Ectodermal cell (in vitro differentiated cells): Measurements from ENCODE around the gene C2CD4C.
"Not testable (repeated sequence)": the region's sequence is repeated elsewhere in the genome, so short reads cannot be mapped to it uniquely, and the experiment has no call there.

Source experiments
- H3K27ac ChIP-seq: 2 replicates; pipeline ENCODE4 v1.7.0; 2013; ENCODE audit warnings: mild to moderate bottlenecking, low read depth, low read length; ENCODE audit not compliant: insufficient read depth, poor library complexity, severe bottlenecking
- H3K27me3 ChIP-seq: 2 replicates; pipeline ENCODE4 v1.7.0; 2013; ENCODE audit warnings: mild to moderate bottlenecking, low read length; ENCODE audit not compliant: insufficient read depth, control insufficient read depth, poor library complexity, severe bottlenecking
- H3K36me3 ChIP-seq: one replicate; pipeline ENCODE4 v1.7.0; 2013; ENCODE audit warnings: low read length; ENCODE audit not compliant: control insufficient read depth, insufficient read depth
- H3K4me1 ChIP-seq: one replicate; pipeline ENCODE4 v1.7.0; 2013; ENCODE audit warnings: low read length; ENCODE audit not compliant: control insufficient read depth, insufficient read depth
- H3K4me3 ChIP-seq: 2 replicates; pipeline ENCODE4 v1.7.0; 2013; ENCODE audit warnings: low read depth, low read length, control low read depth; ENCODE audit not compliant: insufficient read depth
- H3K9me3 ChIP-seq: 2 replicates; pipeline ENCODE4 v1.7.0; 2013; ENCODE audit warnings: mild to moderate bottlenecking, low read length, moderate library complexity; ENCODE audit not compliant: control insufficient read depth
- WGBS, 2 experiments: methylation state at CpG; one replicate each; pipeline ENCODE4 v1.1.7; 2013; ENCODE audit warnings: missing lambda C conversion rate in 2 of 2; 5-methylcytosine and 5-hydroxymethylcytosine counted together

C2CD4C gene

GRCh38 chr19:383040-383439, 25.9 kb downstream of the C2CD4C start:
- no peaks in the 10 kb centered on the region for H3K36me3 ChIP-seq
- WGBS, 2 experiments = 91 to 92% methylated on average over 19 of the region's 19 CpGs
- no peak overlapping the region for H3K4me3 ChIP-seq
- no peak overlapping the region for H3K27ac ChIP-seq
- peaks cover 4% of the 10 kb centered on the region for H3K27me3 ChIP-seq
- H3K9me3 ChIP-seq = no peaks in the 10 kb centered on the region
- H3K4me1 ChIP-seq = peaks cover 5% of the 10 kb centered on the region

GRCh38 chr19:382578-382977, 26.4 kb downstream of the C2CD4C start:
- not testable (repeated sequence) for H3K36me3 ChIP-seq, H3K9me3 ChIP-seq, H3K4me1 ChIP-seq, H3K4me3 ChIP-seq, H3K27me3 ChIP-seq, H3K27ac ChIP-seq
- 87 to 89% methylated on average over 7 to 8 of the region's 9 CpGs for WGBS, 2 experiments

DNA sequence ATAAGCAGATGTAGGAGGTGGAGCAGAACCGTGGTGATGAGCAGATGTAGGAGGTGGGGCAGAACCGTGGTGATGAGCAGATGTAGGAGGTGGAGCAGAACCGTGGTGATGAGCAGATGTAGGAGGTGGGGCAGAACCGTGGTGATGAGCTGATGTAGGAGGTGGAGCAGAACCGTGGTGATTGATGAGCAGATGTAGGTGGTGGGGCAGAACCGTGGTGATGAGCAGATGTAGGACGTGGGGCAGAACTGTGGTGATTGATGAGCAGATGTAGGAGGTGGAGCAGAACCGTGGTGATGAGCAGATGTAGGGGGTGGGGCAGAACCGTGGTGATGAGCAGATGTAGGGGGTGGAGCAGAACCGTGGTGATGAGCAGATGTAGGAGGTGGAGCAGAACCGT, 27.0 kb downstream of the C2CD4C start:
- 86 to 90% methylated on average over 10 of the region's 11 CpGs for WGBS, 2 experiments
- not testable (repeated sequence) for H3K9me3 ChIP-seq, H3K27ac ChIP-seq, H3K27me3 ChIP-seq, H3K36me3 ChIP-seq, H3K4me3 ChIP-seq, H3K4me1 ChIP-seq

GRCh38 chr19:380618-381219, 28.2 kb downstream of the C2CD4C start:
- WGBS, 2 experiments = 88 to 91% methylated on average over 10 to 11 of the region's 17 CpGs
- H3K36me3 ChIP-seq, H3K9me3 ChIP-seq, H3K27ac ChIP-seq, H3K4me1 ChIP-seq, H3K27me3 ChIP-seq, H3K4me3 ChIP-seq: not testable (repeated sequence)

DNA sequence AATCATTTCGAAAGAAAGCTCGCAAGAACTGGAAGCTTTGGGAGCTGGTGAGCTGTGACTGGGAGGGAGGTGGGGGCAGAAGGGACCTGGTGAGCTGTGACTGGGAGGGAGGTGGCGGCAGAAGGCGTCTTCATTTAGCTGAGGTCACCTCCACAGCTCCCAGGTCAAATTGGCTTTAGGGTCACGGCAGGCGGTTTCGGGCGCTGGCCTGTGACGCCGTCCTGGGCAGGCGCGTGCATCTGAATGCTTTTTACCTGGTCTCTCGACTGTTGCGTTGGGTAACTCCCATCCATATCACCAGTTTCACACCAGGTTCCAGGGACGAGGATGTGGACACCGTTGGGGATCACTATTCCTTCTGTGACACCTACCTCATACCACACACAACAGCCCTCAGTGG, 29.2 kb downstream of the C2CD4C start:
- no peaks in the 10 kb centered on the region for H3K36me3 ChIP-seq

DNA sequence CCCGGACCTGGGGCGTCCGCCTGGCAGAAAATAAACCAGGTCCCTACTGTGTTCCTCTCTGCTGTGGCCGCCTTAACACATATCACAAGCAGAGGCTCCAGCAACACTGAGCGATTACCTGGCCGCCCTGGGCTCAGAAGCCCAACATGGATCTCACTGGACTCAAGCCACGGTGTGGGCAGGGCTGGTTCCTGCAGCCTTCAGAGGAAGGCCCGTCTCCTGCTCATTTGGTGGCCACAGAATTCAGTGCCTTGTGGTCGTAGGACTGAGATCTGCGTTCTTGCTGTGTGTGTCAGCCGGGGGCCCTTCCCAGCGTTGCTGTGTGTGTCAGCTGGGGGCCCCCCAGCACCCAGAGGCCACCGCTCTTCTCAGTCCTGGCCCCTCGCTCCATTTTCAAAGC, 30.2 kb downstream of the C2CD4C start:
- Histone ChIP-seq H3K36me3 (no peaks in the 10 kb centered on the region), H3K4me1 (no peaks in the 10 kb centered on the region), H3K27ac (no peak overlapping the region), H3K27me3 (no peaks in the 10 kb centered on the region), H3K4me3 (no peak overlapping the region), H3K9me3 (no peaks in the 10 kb centered on the region)
- WGBS, 2 experiments = 91 to 92% methylated on average over 14 of the region's 14 CpGs

More for the DNA sequence above, 29.2 kb downstream of the C2CD4C start:
- Histone ChIP-seq H3K9me3 (no peaks in the 10 kb centered on the region), H3K27ac (no peak overlapping the region), H3K4me1 (peaks cover 5% of the 10 kb centered on the region), H3K27me3 (no peaks in the 10 kb centered on the region), H3K4me3 (no peak overlapping the region)
- WGBS, 2 experiments = 93% methylated on average over 16 of the region's 16 CpGs

GRCh38 chr19:377801-378581, 31.0 kb downstream of the C2CD4C start:
- H3K27me3 ChIP-seq = no peaks in the 10 kb centered on the region
- H3K9me3 ChIP-seq = no peaks in the 10 kb centered on the region
- H3K4me3 ChIP-seq = no peak overlapping the region
- H3K27ac ChIP-seq = no peak overlapping the region
- no peaks in the 10 kb centered on the region for H3K36me3 ChIP-seq
- no peaks in the 10 kb centered on the region for H3K4me1 ChIP-seq
- 87 to 88% methylated on average over 38 of the region's 38 CpGs for WGBS, 2 experiments

DNA sequence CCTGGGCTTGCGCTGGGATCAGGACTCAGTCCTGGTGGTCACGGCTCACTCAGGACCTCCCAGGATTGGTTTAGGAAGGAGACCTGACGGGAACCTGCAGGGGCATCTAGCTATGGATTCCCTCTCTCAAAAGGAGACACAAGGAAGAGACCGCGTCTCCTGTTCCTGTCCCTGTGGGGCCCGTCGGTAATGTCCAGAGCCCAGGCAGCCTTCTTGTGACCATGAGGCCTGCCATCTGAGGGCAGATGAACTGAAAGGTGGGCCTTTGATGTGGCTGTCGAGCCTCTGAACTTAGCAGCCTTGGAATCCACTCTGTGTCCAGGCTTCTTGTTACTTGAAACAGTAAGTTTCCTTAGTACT, 32.9 kb downstream of the C2CD4C start:
- no peaks in the 10 kb centered on the region for H3K27me3 ChIP-seq
- no peak overlapping the region for H3K27ac ChIP-seq
- no peaks in the 10 kb centered on the region for H3K36me3 ChIP-seq
- no peaks in the 10 kb centered on the region for H3K9me3 ChIP-seq
- no peaks in the 10 kb centered on the region for H3K4me1 ChIP-seq
- WGBS, 2 experiments = 89 to 91% methylated on average over 8 of the region's 8 CpGs
- H3K4me3 ChIP-seq = no peak overlapping the region

DNA sequence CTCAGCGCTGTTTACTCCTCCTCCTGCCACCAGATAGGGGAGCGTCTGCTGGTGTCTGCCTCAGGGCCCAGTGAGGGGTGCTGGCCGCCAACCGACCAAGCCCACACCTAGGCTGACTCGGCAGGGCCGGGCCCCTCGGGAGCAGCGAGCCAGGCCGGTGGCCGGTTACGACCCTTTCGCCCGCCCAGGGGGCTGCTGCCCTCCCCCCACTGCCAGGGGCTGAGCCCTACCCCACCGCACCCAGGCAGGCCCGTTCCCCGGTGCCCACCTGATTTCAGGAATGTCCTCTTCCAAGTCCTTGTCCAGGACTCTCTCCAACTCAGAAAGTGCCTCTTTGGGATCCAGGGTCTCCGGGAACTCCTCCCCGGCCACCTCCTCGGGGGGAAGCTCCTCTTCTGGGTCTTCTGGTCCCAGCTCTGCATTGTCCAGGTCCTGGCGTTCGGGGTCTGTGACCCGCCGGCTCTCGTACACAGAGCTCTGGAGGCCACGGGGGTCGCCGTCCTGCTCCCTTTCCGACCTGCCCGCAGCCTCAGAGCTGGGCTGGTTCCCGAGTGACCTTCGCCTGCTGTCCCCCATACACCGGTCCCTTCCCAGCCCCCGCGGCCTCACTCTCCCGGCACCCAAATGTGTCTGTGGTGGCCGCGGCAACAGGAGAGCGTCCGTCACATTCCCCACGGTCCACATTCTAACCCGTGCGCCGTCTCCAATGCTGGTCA, 33.4 kb downstream of the C2CD4C start:
- Histone ChIP-seq H3K27me3 (no peaks in the 10 kb centered on the region), H3K9me3 (no peaks in the 10 kb centered on the region), H3K4me1 (no peaks in the 10 kb centered on the region), H3K4me3 (no peak overlapping the region), H3K27ac (no peak overlapping the region), H3K36me3 (no peaks in the 10 kb centered on the region)
- 91% methylated on average over 43 of the region's 43 CpGs for WGBS, 2 experiments

DNA sequence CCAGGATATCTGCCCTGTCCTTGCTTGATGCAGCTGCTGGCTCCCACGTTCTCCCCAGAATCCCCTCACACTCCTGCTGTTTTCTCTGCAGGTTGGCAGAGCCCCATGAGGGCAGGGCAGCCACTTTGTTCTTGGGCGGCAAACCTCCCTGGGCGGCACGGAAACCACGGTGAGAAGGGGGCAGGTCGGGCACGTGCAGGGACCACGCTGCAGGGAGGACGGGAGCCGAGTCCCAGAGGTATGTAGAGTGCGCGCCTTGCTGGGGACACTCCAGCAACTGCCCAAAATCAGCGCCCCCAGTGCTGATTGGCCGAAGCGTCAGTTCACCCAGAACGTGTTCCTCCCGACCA, 34.1 kb downstream of the C2CD4C start:
- no peaks in the 10 kb centered on the region for H3K36me3 ChIP-seq
- H3K27ac ChIP-seq = no peak overlapping the region
- H3K4me3 ChIP-seq = no peak overlapping the region
- WGBS, 2 experiments = 87% methylated on average over 17 of the region's 17 CpGs
- H3K4me1 ChIP-seq = no peaks in the 10 kb centered on the region
- H3K27me3 ChIP-seq = no peaks in the 10 kb centered on the region
- no peaks in the 10 kb centered on the region for H3K9me3 ChIP-seq
